Skeletal muscle cell (primary cell): ENCODE data around the gene PAK1.

Experiments used
- DNase-seq: peaks from one replicate; pipeline ENCODE4 v3.0.0-alpha.2; 2010; ENCODE audit warnings: low read depth
- H3K4me3 ChIP-seq: 2 replicates; pipeline ENCODE4 v1.5.1; 2011; ENCODE audit warnings: low read depth, mild to moderate bottlenecking, control low read depth, low read length, moderate library complexity

The PAK1 gene

GRCh38 chr11:77479746-77480352 is 6.0 kb upstream of the PAK1 start:
- H3K4me3 ChIP-seq = no peak overlapping the region
- no peak for DNase-seq

GRCh38 chr11:77475206-77475605 is 1.3 kb upstream of the PAK1 start:
- no peak for DNase-seq
- no peak overlapping the region for H3K4me3 ChIP-seq

- DNase-seq = no peak
- H3K4me3 ChIP-seq = peak overlapping the region; percentile 56
These were observed 778 bp upstream of the PAK1 start for GRCh38 chr11:77474684-77475060.

GRCh38 chr11:77472991-77473800 is 698 bp downstream of the PAK1 start:
- H3K4me3 ChIP-seq = peak overlapping the region; percentile 56
- no peak for DNase-seq

- no peak overlapping the region for H3K4me3 ChIP-seq
- DNase-seq = no peak
These were observed 2.2 kb downstream of the PAK1 start for GRCh38 chr11:77471558-77472193.

GRCh38 chr11:77470971-77471370 is 2.9 kb downstream of the PAK1 start:
- H3K4me3 ChIP-seq = no peak overlapping the region
- no peak for DNase-seq

- no peak overlapping the region for H3K4me3 ChIP-seq
- no peak for DNase-seq
These were observed 3.4 kb downstream of the PAK1 start for GRCh38 chr11:77470504-77470903.

- DNase-seq = no peak
- no peak overlapping the region for H3K4me3 ChIP-seq
These were observed 5.4 kb downstream of the PAK1 start for GRCh38 chr11:77468527-77468926.

GRCh38 chr11:77467993-77468392 is 5.9 kb downstream of the PAK1 start:
- peak; percentile 15 for DNase-seq
- no peak overlapping the region for H3K4me3 ChIP-seq

GRCh38 chr11:77467233-77467632 is 6.7 kb downstream of the PAK1 start:
- DNase-seq = no peak
- no peak overlapping the region for H3K4me3 ChIP-seq

- H3K4me3 ChIP-seq = no peak overlapping the region
- no peak for DNase-seq
These were observed 16.6 kb downstream of the PAK1 start for GRCh38 chr11:77457340-77457739.

GRCh38 chr11:77455740-77456139 is 18.2 kb downstream of the PAK1 start:
- H3K4me3 ChIP-seq = no peak overlapping the region
- DNase-seq = no peak

- no peak for DNase-seq
These were observed 18.8 kb downstream of the PAK1 start for GRCh38 chr11:77454867-77455655.

GRCh38 chr11:77450227-77450626 is 23.7 kb downstream of the PAK1 start:
- DNase-seq = no peak
- H3K4me3 ChIP-seq = no peak overlapping the region

More at GRCh38 chr11:77454867-77455655, 18.8 kb downstream of the PAK1 start:
- no peak overlapping the region for H3K4me3 ChIP-seq

GRCh38 chr11:77449784-77450183 is 24.1 kb downstream of the PAK1 start:
- H3K4me3 ChIP-seq = no peak overlapping the region
- DNase-seq = no peak

- no peak overlapping the region for H3K4me3 ChIP-seq
- DNase-seq = no peak
These were observed 24.8 kb downstream of the PAK1 start for GRCh38 chr11:77449060-77449521.

GRCh38 chr11:77448269-77448668 is 25.6 kb downstream of the PAK1 start:
- H3K4me3 ChIP-seq = no peak overlapping the region
- DNase-seq = no peak

- no peak for DNase-seq
- no peak overlapping the region for H3K4me3 ChIP-seq
These were observed 26.8 kb downstream of the PAK1 start for GRCh38 chr11:77446911-77447629.

- no peak overlapping the region for H3K4me3 ChIP-seq
- no peak for DNase-seq
These were observed 29.6 kb downstream of the PAK1 start for GRCh38 chr11:77444261-77444660.
